Hepatocyte (in vitro differentiated cells): ENCODE measurements around the gene C1QTNF2.

Source experiments
- CTCF ChIP-seq: fragments of 200-600 bp; sonication (generic); IDR thresholded peaks from 2 replicates; pipeline ENCODE4 v1.5.1; 2016; ENCODE audit warnings: antibody characterized with exemption, mild to moderate bottlenecking; ENCODE audit not compliant: poor library complexity
- EZH2 ChIP-seq: fragments of 200-600 bp; sonication (generic); IDR thresholded peaks from 2 replicates; pipeline ENCODE4 v1.6.1; 2016; ENCODE audit warnings: antibody characterized with exemption, mild to moderate bottlenecking, borderline replicate concordance
- EZH2phosphoT487 ChIP-seq: fragments of 200-600 bp; sonication (generic); IDR thresholded peaks from one replicate; pipeline ENCODE4 v1.6.1; 2018; ENCODE audit warnings: antibody characterized with exemption, mild to moderate bottlenecking, low read depth, moderate library complexity; ENCODE audit not compliant: unreplicated experiment, severe bottlenecking

GRCh38 chr5:160325716-160326115 is 44.7 kb downstream of the C1QTNF2 start:
- TF ChIP-seq CTCF (no peak), EZH2 (no peak), EZH2phosphoT487 (no peak)
